GM18507 (cell line): ENCODE measurements around the gene DNAJC9.
"Not testable (repeated sequence)": the region's sequence is repeated elsewhere in the genome, so short reads cannot be mapped to it uniquely, and the experiment has no call there.

Experiments used
- DNase-seq: peaks from one replicate; pipeline ENCODE4 v3.0.0; 2011; ENCODE audit warnings: low read depth; ENCODE audit not compliant: insufficient read length; ENCODE audit errors: extremely low spot score
- FAIRE-seq: peaks from 2 replicates; lab custom pipeline; 2011; peaks lifted over from hg19 to GRCh38; lab: Jason Lieb, UNC

Gene DNAJC9, protein sequence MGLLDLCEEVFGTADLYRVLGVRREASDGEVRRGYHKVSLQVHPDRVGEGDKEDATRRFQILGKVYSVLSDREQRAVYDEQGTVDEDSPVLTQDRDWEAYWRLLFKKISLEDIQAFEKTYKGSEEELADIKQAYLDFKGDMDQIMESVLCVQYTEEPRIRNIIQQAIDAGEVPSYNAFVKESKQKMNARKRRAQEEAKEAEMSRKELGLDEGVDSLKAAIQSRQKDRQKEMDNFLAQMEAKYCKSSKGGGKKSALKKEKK

DNA sequence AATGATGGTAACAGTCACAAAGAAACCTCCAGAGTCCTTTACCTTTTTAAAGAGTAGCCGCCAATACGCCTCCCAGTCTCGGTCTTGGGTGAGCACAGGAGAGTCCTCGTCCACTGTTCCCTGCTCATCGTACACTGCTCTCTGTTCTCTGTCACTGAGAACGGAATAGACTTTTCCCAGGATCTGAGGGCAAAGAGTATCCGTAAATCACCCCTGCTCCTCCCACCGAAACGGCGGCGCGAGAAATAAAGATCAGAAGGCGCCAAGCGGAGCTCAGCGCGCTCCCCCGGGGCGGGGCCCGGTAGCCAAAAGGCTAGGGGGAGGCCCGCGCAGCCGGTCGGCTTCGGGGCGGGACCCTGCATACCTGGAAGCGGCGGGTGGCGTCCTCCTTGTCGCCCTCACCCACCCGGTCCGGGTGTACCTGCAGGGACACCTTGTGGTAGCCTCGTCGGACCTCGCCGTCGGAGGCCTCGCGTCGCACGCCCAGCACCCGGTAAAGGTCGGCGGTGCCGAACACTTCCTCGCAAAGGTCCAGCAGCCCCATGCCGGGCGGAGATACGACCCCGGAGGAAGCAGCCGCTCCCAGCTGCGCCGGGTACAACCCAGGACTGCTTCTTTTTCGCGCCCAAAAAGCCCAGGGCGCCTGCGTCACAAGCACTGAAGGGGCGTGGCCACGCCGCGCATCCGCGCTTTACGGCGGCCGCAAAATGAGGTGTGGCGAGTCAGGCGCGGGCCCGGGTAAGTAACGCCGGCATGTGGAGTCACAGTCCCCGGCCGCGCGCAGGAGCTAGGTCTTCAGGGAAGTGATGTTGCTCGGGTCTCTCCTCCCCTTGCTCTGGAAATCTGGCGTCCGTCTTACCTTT lies at the start of gene DNAJC9:
Gene DNAJC9 (minus strand): TSS at position 610 of the 863 bp plus-strand sequence. CDS start 66 bp downstream, at position 544.
- DNase-seq, result peak; percentile 83
- FAIRE-seq, result peak; percentile 89

GRCh38 chr10:73293461-73293860 lies 46.4 kb upstream of the DNAJC9 start:
- no peak for FAIRE-seq
- DNase-seq, result no peak

- DNase-seq (no peak), FAIRE-seq (no peak)
These were observed 42.9 kb upstream of the DNAJC9 start for GRCh38 chr10:73289958-73290357.

GRCh38 chr10:73287441-73287840 lies 40.4 kb upstream of the DNAJC9 start:
- DNase-seq, result no peak

GRCh38 chr10:73281097-73281496 lies 34.0 kb upstream of the DNAJC9 start:
- DNase-seq, result no peak
- no peak for FAIRE-seq

More at GRCh38 chr10:73287441-73287840, 40.4 kb upstream of the DNAJC9 start:
- FAIRE-seq, result no peak

DNA sequence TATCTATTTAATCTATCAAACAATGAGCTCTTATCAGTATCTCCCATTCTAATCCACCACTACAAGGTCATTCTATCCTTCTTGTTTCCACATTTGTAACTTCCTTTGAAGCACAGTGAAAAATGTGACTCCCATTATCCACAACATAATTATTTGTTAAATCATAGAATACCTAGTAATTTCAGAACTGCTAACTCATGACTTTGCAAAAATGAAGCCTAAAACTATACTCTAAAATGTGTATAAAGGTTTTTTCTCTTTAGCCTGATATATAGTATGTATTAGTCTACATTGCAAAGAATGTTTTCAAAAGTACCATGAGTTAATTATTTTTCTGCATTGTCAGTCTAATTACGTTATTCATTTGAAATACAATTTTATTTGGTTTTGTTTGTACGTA lies 17.4 kb upstream of the DNAJC9 start:
- FAIRE-seq (no peak), DNase-seq (no peak)

- peak; percentile 56 for FAIRE-seq
- no peak for DNase-seq
These were observed 16.8 kb upstream of the DNAJC9 start for GRCh38 chr10:73263693-73264347.

GRCh38 chr10:73262880-73263555 lies 16.0 kb upstream of the DNAJC9 start:
- FAIRE-seq, result no peak
- no peak for DNase-seq

DNA sequence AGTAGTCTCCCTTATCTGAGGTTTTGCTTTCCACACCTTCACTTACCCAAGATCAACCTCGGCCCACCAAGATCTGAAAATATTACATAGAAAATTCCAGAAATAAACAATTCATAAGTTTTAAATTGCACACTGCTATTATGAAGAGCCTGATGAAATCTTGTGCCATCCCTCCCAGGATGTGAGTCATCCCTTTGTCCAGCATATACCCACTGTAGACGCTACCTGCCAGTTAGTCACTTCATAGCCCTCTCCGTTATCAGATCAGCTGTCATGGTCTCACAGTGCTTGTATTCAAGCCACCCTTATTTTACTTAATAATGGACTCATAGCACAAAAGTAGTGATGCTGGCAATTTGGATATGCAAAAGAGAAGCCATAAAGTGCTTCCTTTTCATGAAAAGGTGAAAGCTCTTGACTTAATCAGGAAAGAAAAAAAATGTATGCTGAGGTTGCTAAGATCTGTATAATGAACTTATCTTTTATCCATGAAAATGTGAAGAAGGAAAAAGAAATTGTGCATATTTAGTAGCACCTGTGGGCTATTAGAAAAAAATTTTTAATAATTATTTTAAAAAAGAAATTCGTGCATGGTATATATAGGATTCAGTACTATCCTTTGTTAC lies 15.2 kb upstream of the DNAJC9 start:
- DNase-seq, result no peak
- no peak for FAIRE-seq

DNA sequence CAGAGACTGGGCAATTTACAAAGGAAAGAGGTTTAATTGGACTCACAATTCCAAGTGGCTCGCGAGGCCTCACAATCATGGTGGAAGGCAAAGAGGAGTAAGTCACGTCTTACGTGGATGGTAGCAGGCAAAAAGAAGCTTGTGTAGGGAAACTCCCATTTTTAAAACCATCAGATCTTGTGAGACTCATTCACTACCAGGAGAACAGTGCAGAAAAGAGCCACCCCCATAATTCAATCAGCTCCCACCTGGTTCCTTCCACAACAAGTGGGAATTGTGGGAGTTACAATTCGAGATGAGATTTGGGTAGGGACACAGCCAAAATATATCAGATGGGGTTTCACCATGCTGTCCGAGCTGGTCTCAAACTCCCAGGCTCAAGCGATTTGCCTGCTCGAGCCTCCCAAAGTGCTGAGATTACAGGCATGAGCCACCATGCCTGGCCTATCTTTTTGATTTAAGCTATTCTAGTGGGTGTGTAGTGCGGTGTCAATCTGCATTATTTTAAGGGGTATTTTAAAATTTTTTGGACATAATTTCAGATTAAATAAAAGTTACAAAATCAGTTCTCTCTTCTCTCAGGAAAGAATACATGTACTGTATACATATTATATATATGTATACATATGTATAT lies 14.4 kb upstream of the DNAJC9 start:
- FAIRE-seq (no peak), DNase-seq (no peak)

DNA sequence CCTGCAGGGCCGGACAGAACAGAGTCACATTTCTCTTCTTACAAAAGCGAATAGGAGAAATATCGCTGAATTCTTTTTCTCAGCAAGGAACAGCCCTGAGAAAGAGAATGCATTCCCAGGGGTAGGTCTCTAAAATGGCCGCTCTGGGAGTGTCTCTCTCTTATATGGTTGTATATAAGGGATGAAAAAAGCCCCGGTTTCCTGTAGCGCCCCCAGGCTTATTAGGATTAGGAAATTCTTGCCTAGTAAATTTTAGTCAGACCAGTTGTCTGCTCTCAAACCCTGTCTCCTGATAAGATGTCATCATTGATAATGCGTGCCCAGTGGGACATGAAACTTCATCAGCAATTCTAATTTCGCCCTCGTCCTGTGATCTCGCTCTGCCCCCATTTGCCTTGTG lies 11.6 kb upstream of the DNAJC9 start:
- not testable (repeated sequence) for DNase-seq, FAIRE-seq

GRCh38 chr10:73253225-73253555 lies 6.1 kb upstream of the DNAJC9 start:
- DNase-seq, result no peak
- FAIRE-seq, result no peak

DNA sequence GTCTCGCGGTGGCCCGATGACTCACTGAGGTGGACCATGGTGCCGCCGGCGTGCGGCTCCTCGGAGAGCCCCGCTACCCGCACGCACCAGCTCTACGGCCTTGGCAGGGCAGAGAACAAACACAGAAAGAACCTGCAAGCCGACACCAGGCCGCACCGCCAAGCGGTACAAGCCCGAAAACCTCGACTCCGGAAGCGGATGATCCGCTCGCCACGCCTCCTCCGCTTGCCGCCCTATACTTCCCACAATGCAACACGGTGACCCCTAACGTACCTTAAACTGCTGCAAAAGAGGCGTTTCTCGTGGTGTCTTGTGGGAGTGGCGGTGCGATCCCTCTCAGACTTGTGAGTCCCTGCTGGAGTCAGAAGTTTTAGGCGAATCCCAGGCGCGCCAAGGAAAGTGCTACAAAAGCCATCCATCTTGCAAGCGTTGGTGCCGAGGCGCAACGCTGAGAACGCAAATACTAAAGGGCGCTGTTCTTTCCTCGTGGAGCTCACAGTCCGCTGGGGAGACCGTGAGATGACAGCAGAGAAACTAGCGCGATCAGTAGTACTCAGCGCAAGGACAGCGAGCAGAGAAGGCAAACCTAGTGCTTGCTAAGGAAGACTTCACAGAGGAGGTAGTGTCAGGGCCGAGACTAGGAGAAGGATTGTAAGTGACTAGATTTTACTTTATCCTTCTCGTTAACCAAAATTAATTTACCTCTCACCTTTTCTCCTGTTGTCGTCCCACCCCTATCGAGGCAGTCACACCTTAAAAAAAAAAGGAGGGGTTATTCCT lies 5.6 kb upstream of the DNAJC9 start, which contains the start of gene MRPS16:
Gene MRPS16 (minus strand): TSS at position 200 of the 780 bp plus-strand sequence. CDS start 162 bp downstream, at position 38.
- peak; percentile 98 for FAIRE-seq
- peak; percentile 84 for DNase-seq

DNA sequence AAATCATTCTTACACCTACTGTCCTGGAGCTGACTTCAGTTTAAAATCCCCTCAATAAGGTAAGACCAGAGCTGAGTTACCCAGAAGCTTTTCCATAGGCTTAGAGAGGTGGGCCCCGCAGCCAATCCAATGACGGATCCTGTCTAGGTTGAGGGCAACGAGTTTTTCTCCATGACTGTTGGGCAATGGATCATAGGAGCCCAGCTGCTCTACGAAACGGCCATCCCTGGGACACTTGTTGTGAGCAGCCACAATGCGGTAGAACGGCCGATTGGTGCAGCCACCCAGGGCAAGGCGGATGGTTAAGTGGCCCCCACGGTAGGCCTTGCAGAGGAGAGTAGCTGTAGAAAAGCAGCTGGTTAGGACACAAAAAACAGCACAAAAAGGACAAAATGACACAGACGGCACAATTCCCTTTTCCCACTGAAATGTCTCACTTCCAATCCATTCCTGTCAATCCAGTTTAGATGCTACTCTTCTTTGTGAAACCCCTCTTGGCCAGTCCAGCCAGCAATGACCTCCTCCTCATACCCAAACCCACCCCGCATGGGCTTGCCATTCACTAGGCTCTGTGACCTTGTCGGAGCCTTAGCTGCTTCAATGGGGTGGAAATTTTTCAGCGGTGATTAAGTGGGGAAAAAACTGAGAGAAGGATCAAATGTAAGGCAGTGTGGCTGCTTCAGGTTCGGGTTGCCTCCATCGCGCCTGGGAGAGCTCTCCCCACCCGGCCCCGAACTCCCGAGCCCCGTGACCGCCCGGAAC lies 4.8 kb upstream of the DNAJC9 start:
- DNase-seq (no peak), FAIRE-seq (no peak)

DNA sequence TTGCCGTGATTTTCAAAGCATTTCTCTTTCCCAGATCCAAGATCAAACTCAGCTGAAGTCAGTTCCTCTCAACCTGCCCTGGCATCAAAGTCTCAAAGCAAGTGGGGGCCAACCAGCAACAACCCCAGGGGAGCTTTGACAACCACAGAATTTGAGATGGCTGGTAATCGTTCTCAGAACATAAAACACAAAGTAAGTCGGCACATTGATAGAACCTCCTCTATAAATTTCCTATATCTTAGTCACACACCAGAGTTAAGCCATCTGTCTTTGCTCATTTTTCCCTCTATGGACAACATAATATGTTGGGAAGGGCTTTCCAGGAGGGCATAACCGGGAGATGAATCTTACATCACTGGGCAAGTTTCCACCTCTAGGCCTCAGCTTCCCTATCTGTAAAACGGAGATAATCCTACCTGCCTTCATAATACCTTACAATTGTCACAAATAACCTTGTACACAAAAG lies 1.2 kb upstream of the DNAJC9 start:
- DNase-seq (no peak), FAIRE-seq (no peak)

GRCh38 chr10:73247509-73248258 lies 629 bp upstream of the DNAJC9 start:
- no peak for FAIRE-seq
- no peak for DNase-seq

DNA sequence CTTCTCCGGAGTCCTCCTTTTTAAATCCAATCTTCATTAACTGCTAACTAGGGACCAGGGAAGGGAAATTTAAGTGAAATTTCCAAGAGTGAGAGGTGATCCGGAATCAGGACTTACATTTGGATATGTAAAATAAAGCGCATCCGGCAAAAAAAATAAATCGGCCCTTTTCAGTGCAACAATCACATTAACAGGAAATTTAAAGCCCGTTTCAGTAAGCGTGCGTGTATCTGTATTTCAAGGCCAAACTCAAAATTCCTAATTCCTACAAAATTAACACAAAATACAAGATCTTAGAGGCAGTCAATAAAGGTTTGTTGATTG lies 771 bp downstream of the DNAJC9 start:
- FAIRE-seq (no peak), DNase-seq (no peak)
